ENCODE data around the gene RNF222.
A peak's percentile ranks its signal among the peaks of the same experiment; 100 is the strongest.
"Not testable (repeated sequence)": the region's sequence is repeated elsewhere in the genome, so short reads cannot be mapped to it uniquely, and the experiment has no call there.

The RNF222 gene

GRCh38 chr17:8359769-8360168, 37.9 kb downstream of the RNF222 start:
- H3K36me3 ChIP-seq (ENCODE audit: insufficient read depth, low read depth, low read length): no peaks in the 10 kb centered on the region
- H3K9me3 ChIP-seq (ENCODE audit: insufficient read depth, low read depth, low read length): no peaks in the 10 kb centered on the region
- H3K4me3 ChIP-seq (ENCODE audit: low read length): no peak overlapping the region
- H3K27me3 ChIP-seq (ENCODE audit: insufficient read depth, low read length): no peaks in the 10 kb centered on the region
- H3K4me1 ChIP-seq (ENCODE audit: insufficient read depth, low read length): peaks cover 15% of the 10 kb centered on the region
- H3K9ac ChIP-seq (ENCODE audit: low read depth, low read length): peak overlapping the region; percentile 4; the same call in 1 of the 2 replicates
- H3K27ac ChIP-seq (ENCODE audit: low read length): no peak overlapping the region

- no peaks in the 10 kb centered on the region for H3K36me3 ChIP-seq (ENCODE audit: insufficient read depth, low read depth, low read length)
- H3K9me3 ChIP-seq (ENCODE audit: insufficient read depth, low read depth, low read length): no peaks in the 10 kb centered on the region
- H3K4me1 ChIP-seq (ENCODE audit: insufficient read depth, low read length): peaks cover 15% of the 10 kb centered on the region
- H3K27me3 ChIP-seq (ENCODE audit: insufficient read depth, low read length): no peaks in the 10 kb centered on the region
- H3K4me3 ChIP-seq (ENCODE audit: low read length): no peak overlapping the region
- H3K9ac ChIP-seq (ENCODE audit: low read depth, low read length): no peak overlapping the region
- H3K27ac ChIP-seq (ENCODE audit: low read length): no peak overlapping the region
Measured at GRCh38 chr17:8357910-8358309, 39.7 kb downstream of the RNF222 start.

GRCh38 chr17:8354236-8354635, 43.4 kb downstream of the RNF222 start:
- Histone ChIP-seq H3K9me3 (ENCODE audit: insufficient read depth, low read depth, low read length) (no peaks in the 10 kb centered on the region), H3K27me3 (ENCODE audit: insufficient read depth, low read length) (no peaks in the 10 kb centered on the region), H3K27ac (ENCODE audit: low read length) (no peak overlapping the region), H3K4me1 (ENCODE audit: insufficient read depth, low read length) (no peaks in the 10 kb centered on the region; the same call in 1 of the 2 replicates), H3K9ac (ENCODE audit: low read depth, low read length) (no peak overlapping the region), H3K4me3 (ENCODE audit: low read length) (no peak overlapping the region), H3K36me3 (ENCODE audit: insufficient read depth, low read depth, low read length) (no peaks in the 10 kb centered on the region)

GRCh38 chr17:8353736-8354135, 43.9 kb downstream of the RNF222 start:
- H3K36me3 ChIP-seq (ENCODE audit: insufficient read depth, low read depth, low read length): no peaks in the 10 kb centered on the region
- H3K9ac ChIP-seq (ENCODE audit: low read depth, low read length): no peak overlapping the region
- no peaks in the 10 kb centered on the region for H3K4me1 ChIP-seq (ENCODE audit: insufficient read depth, low read length)
- H3K9me3 ChIP-seq (ENCODE audit: insufficient read depth, low read depth, low read length): no peaks in the 10 kb centered on the region
- H3K27me3 ChIP-seq (ENCODE audit: insufficient read depth, low read length): no peaks in the 10 kb centered on the region
- H3K4me3 ChIP-seq (ENCODE audit: low read length): no peak overlapping the region
- H3K27ac ChIP-seq (ENCODE audit: low read length): no peak overlapping the region

- Histone ChIP-seq H3K9me3 (ENCODE audit: insufficient read depth, low read depth, low read length) (no peaks in the 10 kb centered on the region), H3K36me3 (ENCODE audit: insufficient read depth, low read depth, low read length) (no peaks in the 10 kb centered on the region), H3K9ac (ENCODE audit: low read depth, low read length) (no peak overlapping the region), H3K4me1 (ENCODE audit: insufficient read depth, low read length) (no peaks in the 10 kb centered on the region), H3K4me3 (ENCODE audit: low read length) (no peak overlapping the region), H3K27ac (ENCODE audit: low read length) (no peak overlapping the region), H3K27me3 (ENCODE audit: insufficient read depth, low read length) (no peaks in the 10 kb centered on the region)
Measured at GRCh38 chr17:8350339-8350738, 47.3 kb downstream of the RNF222 start.

GRCh38 chr17:8347001-8347400, 50.6 kb downstream of the RNF222 start:
- H3K4me1 ChIP-seq (ENCODE audit: insufficient read depth, low read length); H3K4me3 ChIP-seq (ENCODE audit: low read length); H3K27me3 ChIP-seq (ENCODE audit: insufficient read depth, low read length); H3K36me3 ChIP-seq (ENCODE audit: insufficient read depth, low read depth, low read length); H3K9ac ChIP-seq (ENCODE audit: low read depth, low read length); H3K9me3 ChIP-seq (ENCODE audit: insufficient read depth, low read depth, low read length); H3K27ac ChIP-seq (ENCODE audit: low read length): not testable (repeated sequence)

- Histone ChIP-seq H3K27me3 (ENCODE audit: insufficient read depth, low read length) (no peaks in the 10 kb centered on the region), H3K4me3 (ENCODE audit: low read length) (no peak overlapping the region), H3K27ac (ENCODE audit: low read length) (no peak overlapping the region), H3K4me1 (ENCODE audit: insufficient read depth, low read length) (0 out of 2 replicates have a peak, but pooled peaks cover 3% of the 10 kb centered on the region), H3K36me3 (ENCODE audit: insufficient read depth, low read depth, low read length) (no peaks in the 10 kb centered on the region), H3K9me3 (ENCODE audit: insufficient read depth, low read depth, low read length) (no peaks in the 10 kb centered on the region), H3K9ac (ENCODE audit: low read depth, low read length) (no peak overlapping the region)
Measured at GRCh38 chr17:8345951-8346665, 51.5 kb downstream of the RNF222 start.

- Histone ChIP-seq H3K36me3 (ENCODE audit: insufficient read depth, low read depth, low read length) (no peaks in the 10 kb centered on the region), H3K9me3 (ENCODE audit: insufficient read depth, low read depth, low read length) (no peaks in the 10 kb centered on the region)
Measured at GRCh38 chr17:8345052-8345690, 52.5 kb downstream of the RNF222 start.

GRCh38 chr17:8341456-8341855, 56.2 kb downstream of the RNF222 start:
- Histone ChIP-seq H3K36me3 (ENCODE audit: insufficient read depth, low read depth, low read length) (no peaks in the 10 kb centered on the region), H3K4me1 (ENCODE audit: insufficient read depth, low read length) (peaks cover 15% of the 10 kb centered on the region; the same call in 1 of the 2 replicates), H3K4me3 (ENCODE audit: low read length) (no peak overlapping the region), H3K9me3 (ENCODE audit: insufficient read depth, low read depth, low read length) (no peaks in the 10 kb centered on the region), H3K9ac (ENCODE audit: low read depth, low read length) (peak overlapping the region; percentile 31; the same call in 1 of the 2 replicates), H3K27ac (ENCODE audit: low read length) (no peak overlapping the region), H3K27me3 (ENCODE audit: insufficient read depth, low read length) (no peaks in the 10 kb centered on the region)

More at GRCh38 chr17:8345052-8345690, 52.5 kb downstream of the RNF222 start:
- Histone ChIP-seq H3K27ac (ENCODE audit: low read length) (no peak overlapping the region), H3K27me3 (ENCODE audit: insufficient read depth, low read length) (no peaks in the 10 kb centered on the region), H3K9ac (ENCODE audit: low read depth, low read length) (no peak overlapping the region), H3K4me1 (ENCODE audit: insufficient read depth, low read length) (0 out of 2 replicates have a peak, but pooled peaks cover 3% of the 10 kb centered on the region), H3K4me3 (ENCODE audit: low read length) (no peak overlapping the region)
